Activated CD4-positive, alpha-beta T cell treated with anti-CD3 and anti-CD28 coated beads, Interleukin-10, Interleukin-2, amounts not matched to agents 100 ng/mL and 50 ng/mL, durations not matched to agents 16 hours and 8 hours (primary cell): Measurements from ENCODE around the gene CLASRP.
A peak's percentile ranks its signal among the peaks of the same experiment; 100 is the strongest.
"Not testable (repeated sequence)": the region's sequence is repeated elsewhere in the genome, so short reads cannot be mapped to it uniquely, and the experiment has no call there.

ENCODE experiments used
- DNase-seq: peaks from one replicate; pipeline ENCODE4 v3.0.0-alpha.2; 2020

The CLASRP gene

GRCh38 chr19:45104658-45105349 is 66.0 kb downstream of the CLASRP start:
- DNase-seq, result no peak

GRCh38 chr19:45106363-45106762 is 67.5 kb downstream of the CLASRP start:
- not testable (repeated sequence) for DNase-seq

- no peak for DNase-seq
These were observed 68.8 kb downstream of the CLASRP start for GRCh38 chr19:45107621-45108150.

GRCh38 chr19:45110851-45111266 is 72.0 kb downstream of the CLASRP start:
- DNase-seq, result no peak

GRCh38 chr19:45112111-45112827 is 73.4 kb downstream of the CLASRP start:
- DNase-seq, result no peak

- DNase-seq, result no peak
These were observed 74.8 kb downstream of the CLASRP start for GRCh38 chr19:45113628-45114027.

- no peak for DNase-seq
These were observed 75.3 kb downstream of the CLASRP start for GRCh38 chr19:45114116-45114515.

GRCh38 chr19:45115809-45116615 is 77.2 kb downstream of the CLASRP start:
- no peak for DNase-seq

GRCh38 chr19:45117167-45117594 is 78.3 kb downstream of the CLASRP start:
- peak; percentile 81 for DNase-seq

- DNase-seq, result no peak
These were observed 78.8 kb downstream of the CLASRP start for GRCh38 chr19:45117671-45118070.

- no peak for DNase-seq
These were observed 79.3 kb downstream of the CLASRP start for GRCh38 chr19:45118106-45118505.

GRCh38 chr19:45118591-45119355 is 79.9 kb downstream of the CLASRP start:
- DNase-seq, result not testable (repeated sequence)

GRCh38 chr19:45119582-45119981 is 80.7 kb downstream of the CLASRP start:
- DNase-seq, result no peak
